Fibroblast of pulmonary artery (primary cell): ENCODE results near the gene GPM6B.

Source experiments
- DNase-seq: peaks from one replicate; pipeline ENCODE4 v3.0.0-alpha.2; 2010; ENCODE audit warnings: low read depth
- H3K4me3 ChIP-seq: replicated peaks from 2 replicates; pipeline ENCODE4 v1.5.1; 2011; ENCODE audit warnings: low read depth, mild to moderate bottlenecking, control low read depth, low read length, moderate library complexity
- TF ChIP-seq, protein P1 (sequence below): IDR thresholded peaks from 2 replicates; pipeline ENCODE4 v1.5.1; 2011; ENCODE audit warnings: mild to moderate bottlenecking, control low read depth, low read length, inconsistent platforms; ENCODE audit errors: missing control alignments

GPM6B gene

DNA sequence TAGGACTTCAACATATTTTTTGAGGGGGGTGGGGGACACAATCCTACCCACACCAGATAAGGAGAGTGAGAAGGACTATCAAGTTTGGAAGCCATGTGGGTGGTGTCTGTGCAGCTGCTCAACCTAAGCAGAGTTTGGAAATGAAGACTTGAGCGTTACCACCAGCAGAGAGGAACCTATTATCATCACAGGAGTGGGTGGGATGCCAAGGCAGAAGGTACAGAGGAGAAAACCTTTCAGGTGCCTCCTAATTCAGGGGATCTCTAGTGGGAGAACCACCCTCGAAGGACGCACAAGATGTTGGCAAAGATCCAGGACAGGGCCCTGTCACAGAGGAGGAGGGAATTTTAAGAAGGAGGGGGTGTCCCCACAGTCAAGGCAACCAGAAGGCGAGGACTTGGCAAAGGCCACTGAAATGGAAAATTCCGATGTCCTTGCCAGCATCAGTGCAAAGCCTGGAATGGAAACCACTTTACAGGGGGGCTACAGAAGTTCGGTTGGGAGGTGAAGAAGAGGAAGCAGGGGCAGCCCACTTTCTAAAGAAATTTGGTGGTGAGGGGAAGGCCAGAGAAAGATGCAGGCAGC is 8.4 kb upstream of the GPM6B start:
- no peak overlapping the region for H3K4me3 ChIP-seq
- TF ChIP-seq, protein P1, sequence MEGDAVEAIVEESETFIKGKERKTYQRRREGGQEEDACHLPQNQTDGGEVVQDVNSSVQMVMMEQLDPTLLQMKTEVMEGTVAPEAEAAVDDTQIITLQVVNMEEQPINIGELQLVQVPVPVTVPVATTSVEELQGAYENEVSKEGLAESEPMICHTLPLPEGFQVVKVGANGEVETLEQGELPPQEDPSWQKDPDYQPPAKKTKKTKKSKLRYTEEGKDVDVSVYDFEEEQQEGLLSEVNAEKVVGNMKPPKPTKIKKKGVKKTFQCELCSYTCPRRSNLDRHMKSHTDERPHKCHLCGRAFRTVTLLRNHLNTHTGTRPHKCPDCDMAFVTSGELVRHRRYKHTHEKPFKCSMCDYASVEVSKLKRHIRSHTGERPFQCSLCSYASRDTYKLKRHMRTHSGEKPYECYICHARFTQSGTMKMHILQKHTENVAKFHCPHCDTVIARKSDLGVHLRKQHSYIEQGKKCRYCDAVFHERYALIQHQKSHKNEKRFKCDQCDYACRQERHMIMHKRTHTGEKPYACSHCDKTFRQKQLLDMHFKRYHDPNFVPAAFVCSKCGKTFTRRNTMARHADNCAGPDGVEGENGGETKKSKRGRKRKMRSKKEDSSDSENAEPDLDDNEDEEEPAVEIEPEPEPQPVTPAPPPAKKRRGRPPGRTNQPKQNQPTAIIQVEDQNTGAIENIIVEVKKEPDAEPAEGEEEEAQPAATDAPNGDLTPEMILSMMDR, result no peak
- no peak for DNase-seq

DNA sequence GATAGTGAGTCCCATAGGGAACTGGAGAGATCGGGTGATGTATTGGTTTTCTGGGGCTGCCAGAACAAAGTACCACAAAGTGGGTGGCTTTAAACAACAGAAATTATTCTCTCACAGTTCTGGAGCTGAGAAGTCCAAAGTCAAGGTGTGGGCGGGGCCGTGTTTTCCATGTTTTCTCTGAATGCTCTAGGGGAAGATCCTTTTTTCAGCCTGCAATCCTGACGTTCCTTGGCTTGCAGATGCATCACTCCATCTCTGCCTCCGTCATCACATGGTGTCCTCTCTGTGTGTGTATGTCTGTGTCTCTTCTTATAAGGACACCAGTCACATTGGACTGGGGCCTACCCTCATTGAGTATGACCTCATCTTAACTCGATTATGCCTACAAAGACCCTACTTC is 7.9 kb upstream of the GPM6B start:
- no peak for DNase-seq
- H3K4me3 ChIP-seq, result no peak overlapping the region
- TF ChIP-seq, protein P1, result no peak

DNA sequence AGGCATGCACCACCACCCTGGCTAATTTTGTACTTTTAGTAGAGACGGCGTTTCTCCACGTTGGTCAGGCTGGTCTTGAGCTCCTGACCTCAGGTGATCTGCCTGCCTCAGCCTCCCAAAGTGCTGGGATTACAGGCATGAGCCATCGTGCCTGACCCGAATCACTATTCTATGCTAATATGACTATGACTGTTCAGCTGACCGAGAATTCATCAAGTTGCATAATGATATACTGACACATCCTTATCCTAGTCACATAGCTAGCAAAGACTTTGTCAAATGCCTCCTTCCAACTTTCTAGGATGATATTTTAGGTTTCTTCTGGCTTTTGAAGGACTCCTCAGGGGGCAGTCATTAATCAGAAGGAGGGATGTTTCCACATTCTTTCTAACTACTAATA is 4.8 kb upstream of the GPM6B start:
- DNase-seq, result no peak
- TF ChIP-seq, protein P1, result no peak

DNA sequence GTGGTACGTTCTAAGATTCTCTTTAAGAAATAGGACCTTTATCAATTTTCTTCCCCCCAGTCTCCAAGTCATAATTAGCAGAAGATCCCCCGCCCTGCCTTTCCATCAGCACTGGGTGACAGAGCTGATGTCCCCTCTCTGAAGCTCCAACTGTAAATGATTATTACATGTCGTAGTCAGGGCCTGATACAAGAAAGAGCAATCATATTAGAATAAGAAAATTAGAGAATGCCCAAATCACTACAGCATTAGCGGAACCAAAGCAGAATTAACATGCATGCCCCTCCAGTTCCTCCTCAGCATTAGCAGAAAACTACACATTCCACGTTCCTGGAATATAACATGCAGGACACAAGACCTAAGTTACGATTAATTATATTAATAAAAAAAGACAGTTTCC is 717 bp downstream of the GPM6B start:
- no peak for DNase-seq
- no peak overlapping the region for H3K4me3 ChIP-seq
- TF ChIP-seq, protein P1, result no peak

More for the DNA sequence above, 4.8 kb upstream of the GPM6B start:
- no peak overlapping the region for H3K4me3 ChIP-seq

DNA sequence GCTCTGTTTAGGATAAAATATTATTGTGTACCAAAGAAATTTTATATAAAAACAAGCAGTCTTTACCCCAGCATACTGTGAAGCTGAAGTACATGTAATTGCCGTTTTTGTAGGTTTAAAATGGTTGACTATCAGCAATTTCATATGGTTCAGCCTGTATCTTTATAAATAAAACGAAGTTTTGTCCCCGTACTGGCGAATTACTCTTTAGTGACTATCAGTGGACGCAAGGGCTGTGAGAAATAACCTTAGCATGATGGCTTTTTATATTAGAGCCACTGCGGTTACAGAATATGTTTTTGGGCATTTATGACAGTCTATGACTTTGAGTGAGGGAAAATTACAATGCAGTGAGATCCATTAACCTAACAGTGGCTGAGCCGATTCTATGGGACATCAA is 1.2 kb downstream of the GPM6B start:
- H3K4me3 ChIP-seq, result no peak overlapping the region
- DNase-seq, result no peak
- TF ChIP-seq, protein P1, result no peak

DNA sequence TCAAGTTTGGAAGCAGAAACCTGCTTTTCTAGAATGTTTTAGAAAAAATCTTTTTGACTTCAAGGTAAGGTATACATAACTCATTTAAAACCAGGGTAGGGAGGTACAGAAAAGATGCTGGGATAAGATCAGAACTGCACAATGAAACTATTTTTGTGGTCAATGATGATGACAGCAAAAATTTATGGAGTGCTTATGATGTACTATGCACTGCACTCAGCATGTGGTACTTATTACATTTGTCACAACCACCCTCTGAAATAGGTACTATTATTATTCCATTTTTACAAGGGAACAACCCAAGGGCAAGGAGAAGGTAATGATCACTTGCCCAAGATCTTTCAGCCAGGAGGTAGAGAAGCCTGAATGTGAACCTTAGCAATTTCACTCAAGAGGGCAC is 8.0 kb downstream of the GPM6B start:
- DNase-seq, result no peak
- TF ChIP-seq, protein P1, result no peak

DNA sequence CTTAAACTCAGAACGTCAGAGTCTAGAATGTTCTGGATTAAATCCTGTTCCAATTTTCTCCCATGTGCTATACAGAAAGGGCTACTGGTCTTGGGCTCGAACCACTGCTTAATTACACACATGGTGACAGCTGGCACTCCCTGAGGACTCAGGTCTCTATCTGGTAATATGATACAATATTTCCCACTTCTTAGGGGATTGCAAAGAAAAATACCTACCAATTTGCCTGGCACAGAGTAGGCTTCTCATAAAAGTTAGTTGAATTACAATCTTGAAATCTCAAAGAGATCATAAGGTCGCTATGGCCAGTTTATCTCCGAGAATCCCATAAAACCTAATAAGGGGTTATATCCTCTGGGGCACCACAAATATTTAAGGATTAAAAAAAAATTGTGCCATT is 8.6 kb downstream of the GPM6B start:
- no peak overlapping the region for H3K4me3 ChIP-seq
- DNase-seq, result no peak
- TF ChIP-seq, protein P1, result no peak

More for the DNA sequence above, 8.0 kb downstream of the GPM6B start:
- H3K4me3 ChIP-seq, result no peak overlapping the region
